ENCODE results near the gene RHOC.

DNA sequence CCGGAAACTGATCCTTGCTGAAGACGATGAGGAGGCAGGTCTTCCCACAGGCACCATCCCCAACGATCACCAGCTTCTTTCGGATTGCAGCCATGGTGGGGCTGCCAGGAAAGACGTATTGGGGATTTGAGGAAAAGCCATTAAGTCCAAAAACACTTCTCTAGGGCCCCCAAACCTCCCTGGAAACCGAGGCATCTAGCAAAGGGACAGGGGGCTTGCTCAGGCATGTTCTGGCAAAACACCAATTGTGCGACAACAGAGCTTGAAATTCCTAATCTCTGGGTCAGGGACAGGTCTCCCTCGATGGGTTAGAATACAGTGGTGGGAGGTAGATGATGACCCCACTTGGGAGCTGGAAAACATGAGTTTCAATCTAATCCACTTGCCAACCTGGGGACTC is 3.2 kb downstream of the RHOC start:
- TF ChIP-seq POLR2A (IDR thresholded peaks at IDR 0.05; ENCODE audit: low read length) (no peak), GATA1 (IDR thresholded peaks at IDR 0.05; ENCODE audit: low read depth, low read length) (no peak)
